H9 (cell line): ENCODE data around the gene PREPL. TPM values are rescaled to one million over a fixed set of nuclear protein-coding genes. Genes with fewer than 3 reads are reported as not detected.

Experiments
- DNase-seq: peaks from one replicate; pipeline ENCODE4 v3.0.0-alpha.2; 2017
- H2AFZ ChIP-seq: one replicate; pipeline ENCODE4 v1.6.1; 2013; ENCODE audit warnings: mild to moderate bottlenecking, low read length, control low read depth, moderate library complexity
- H2AK5ac ChIP-seq: 2 replicates; pipeline ENCODE4 v1.6.1; 2013; ENCODE audit warnings: low read length, control low read depth, mixed read lengths; ENCODE audit not compliant: insufficient read length
- H2BK120ac ChIP-seq: one replicate; pipeline ENCODE4 v1.6.1; 2013; ENCODE audit warnings: low read depth, mild to moderate bottlenecking, low read length, control low read depth, inconsistent platforms; ENCODE audit not compliant: poor library complexity, severe bottlenecking
- H2BK12ac ChIP-seq: 2 replicates; pipeline ENCODE4 v1.6.1; 2013; ENCODE audit warnings: low read length, control low read depth, mixed read lengths, low read depth; ENCODE audit not compliant: insufficient read length
- H2BK15ac ChIP-seq: 2 replicates; pipeline ENCODE4 v1.6.1; 2013; ENCODE audit warnings: low read depth, low read length, control low read depth
- H2BK20ac ChIP-seq: one replicate; pipeline ENCODE4 v1.6.1; 2013; ENCODE audit warnings: low read depth, mild to moderate bottlenecking, low read length, control low read depth, inconsistent platforms; ENCODE audit not compliant: poor library complexity, severe bottlenecking
- H2BK5ac ChIP-seq: 2 replicates; pipeline ENCODE4 v1.6.1; 2013; ENCODE audit warnings: low read length, control low read depth, mixed read lengths; ENCODE audit not compliant: insufficient read length
- H3K14ac ChIP-seq: 2 replicates; pipeline ENCODE4 v1.6.1; 2013; ENCODE audit warnings: low read length, control low read depth; ENCODE audit not compliant: insufficient read depth
- H3K18ac ChIP-seq: 2 replicates; pipeline ENCODE4 v1.6.1; 2013; ENCODE audit warnings: low read depth, mild to moderate bottlenecking, mixed read lengths, low read length, control low read depth; ENCODE audit not compliant: insufficient read length
- H3K23ac ChIP-seq: 2 replicates; pipeline ENCODE4 v1.6.1; 2013; ENCODE audit warnings: low read length, control low read depth, mixed read lengths, low read depth; ENCODE audit not compliant: insufficient read length
- H3K23me2 ChIP-seq: 2 replicates; pipeline ENCODE4 v1.6.1; 2013; ENCODE audit warnings: low read depth, mild to moderate bottlenecking, mixed read lengths, low read length, control low read depth; ENCODE audit not compliant: insufficient read length, poor library complexity, severe bottlenecking
- H3K27ac ChIP-seq: 2 replicates; pipeline ENCODE4 v1.5.1; 2013; ENCODE audit warnings: low read length, control low read depth, mixed read lengths, low read depth; ENCODE audit not compliant: insufficient read length
- H3K27me3 ChIP-seq: 2 replicates; pipeline ENCODE4 v1.6.1; 2013; ENCODE audit warnings: low read length, control low read depth, inconsistent platforms; ENCODE audit not compliant: insufficient read depth
- H3K4ac ChIP-seq: 2 replicates; pipeline ENCODE4 v1.6.1; 2013; ENCODE audit warnings: low read depth, mild to moderate bottlenecking, control low read depth, inconsistent platforms, low read length, moderate library complexity
- H3K4me1 ChIP-seq: 2 replicates; pipeline ENCODE4 v1.6.1; 2013; ENCODE audit warnings: low read length, control low read depth, inconsistent platforms; ENCODE audit not compliant: insufficient read depth
- H3K4me2 ChIP-seq: 2 replicates; pipeline ENCODE4 v1.6.1; 2013; ENCODE audit warnings: low read length, control low read depth, mixed read lengths; ENCODE audit not compliant: insufficient read length, insufficient read depth
- H3K56ac ChIP-seq: 2 replicates; pipeline ENCODE4 v1.6.1; 2013; ENCODE audit warnings: low read depth, mild to moderate bottlenecking, mixed read lengths, low read length, control low read depth; ENCODE audit not compliant: insufficient read length
- H3K79me1 ChIP-seq: 2 replicates; pipeline ENCODE4 v1.6.1; 2013; ENCODE audit warnings: low read depth, mild to moderate bottlenecking, moderate library complexity, low read length, control low read depth, inconsistent platforms; ENCODE audit not compliant: insufficient read depth, poor library complexity, severe bottlenecking
- H3K79me2 ChIP-seq: 2 replicates; pipeline ENCODE4 v1.6.1; 2013; ENCODE audit warnings: low read length, control low read depth, inconsistent platforms; ENCODE audit not compliant: insufficient read depth
- H3K9ac ChIP-seq: 2 replicates; pipeline ENCODE4 v1.6.1; 2013; ENCODE audit warnings: low read length, control low read depth, mixed read lengths; ENCODE audit not compliant: insufficient read length; ENCODE audit errors: extremely low read depth
- H3K9me3 ChIP-seq: one replicate; pipeline ENCODE4 v1.6.1; 2013; ENCODE audit warnings: low read depth, low read length, inconsistent platforms; ENCODE audit not compliant: control insufficient read depth
- H3T11ph ChIP-seq: one replicate; pipeline ENCODE4 v1.6.1; 2013; ENCODE audit warnings: mild to moderate bottlenecking, low read length, control low read depth, inconsistent platforms
- H4K20me1 ChIP-seq: one replicate; pipeline ENCODE4 v1.6.1; 2013; ENCODE audit not compliant: control insufficient read depth, insufficient read length, insufficient read depth
- H4K5ac ChIP-seq: 2 replicates; pipeline ENCODE4 v1.6.1; 2013; ENCODE audit warnings: low read depth, mild to moderate bottlenecking, mixed read lengths, low read length, control low read depth; ENCODE audit not compliant: insufficient read length
- H4K8ac ChIP-seq: replicated peaks from 2 replicates; pipeline ENCODE4 v1.6.1; 2013; ENCODE audit warnings: low read length, control low read depth, mixed read lengths, low read depth; ENCODE audit not compliant: insufficient read length
- H4K91ac ChIP-seq: 2 replicates; pipeline ENCODE4 v1.6.1; 2013; ENCODE audit warnings: low read depth, mild to moderate bottlenecking, moderate library complexity, mixed read lengths, low read length, control low read depth; ENCODE audit not compliant: insufficient read length
- H3K27ac Mint-ChIP-seq, 3 experiments: 2 replicates in 2 of 3; 3 replicates in 1 of 3; pipeline ENCODE4 v1.8.0; 2020 to 2021; ENCODE audit warnings: mixed read lengths in 3 of 3, mild to moderate bottlenecking in 1 of 3, moderate library complexity in 1 of 3
- H3K27me3 Mint-ChIP-seq: 2 replicates; pipeline ENCODE4 v1.8.0; 2021; ENCODE audit warnings: low read depth, mild to moderate bottlenecking, moderate library complexity, mixed read lengths
- H3K36me3 Mint-ChIP-seq, 3 experiments: 2 replicates in 2 of 3; 3 replicates in 1 of 3; pipeline ENCODE4 v1.8.0; 2020 to 2021; ENCODE audit warnings: low read depth in 3 of 3, mixed read lengths in 3 of 3; ENCODE audit not compliant: insufficient read depth in 1 of 3
- H3K4me1 Mint-ChIP-seq, 2 experiments: 2 replicates each; pipeline ENCODE4 v1.8.0; 2020; ENCODE audit warnings: mixed read lengths in 2 of 2
- H3K4me3 Mint-ChIP-seq, 2 experiments: 2 replicates in 1 of 2; 3 replicates in 1 of 2; pipeline ENCODE4 v1.8.0; 2020 to 2021; ENCODE audit warnings: mild to moderate bottlenecking in 2 of 2, mixed read lengths in 2 of 2, moderate library complexity in 1 of 2
- H3K9me3 Mint-ChIP-seq, 2 experiments: 2 replicates in 1 of 2; 3 replicates in 1 of 2; pipeline ENCODE4 v1.8.0; 2020; ENCODE audit warnings: mild to moderate bottlenecking in 2 of 2, mixed read lengths in 2 of 2, moderate library complexity in 1 of 2
- WGBS: extraction: QIAGEN DNeasy Blood & Tissue Kit; methylation state at CpG from one replicate; pipeline ENCODE4 v1.1.7; 2013; ENCODE audit warnings: missing lambda C conversion rate, low lambda C conversion rate, mixed read lengths; ENCODE audit not compliant: insufficient read length; ENCODE audit errors: extremely low coverage; 5-methylcytosine and 5-hydroxymethylcytosine counted together
- total RNA-seq: library from RNA; stranded (reverse); gene quantifications from 2 replicates; pipeline ENCODE4 v1.2.1, GENCODE V29; 2021
- TF ChIP-seq, protein P1 (sequence below): fragments of 200-600 bp; sonication (generic); conservative IDR thresholded peaks from 3 replicates; pipeline ENCODE4 v1.8.0; 2021; ENCODE audit warnings: antibody characterized with exemption, mild to moderate bottlenecking

Gene PREPL
- total RNA-seq, 1 experiment from 2014 or later, result 30.1 TPM

DNA sequence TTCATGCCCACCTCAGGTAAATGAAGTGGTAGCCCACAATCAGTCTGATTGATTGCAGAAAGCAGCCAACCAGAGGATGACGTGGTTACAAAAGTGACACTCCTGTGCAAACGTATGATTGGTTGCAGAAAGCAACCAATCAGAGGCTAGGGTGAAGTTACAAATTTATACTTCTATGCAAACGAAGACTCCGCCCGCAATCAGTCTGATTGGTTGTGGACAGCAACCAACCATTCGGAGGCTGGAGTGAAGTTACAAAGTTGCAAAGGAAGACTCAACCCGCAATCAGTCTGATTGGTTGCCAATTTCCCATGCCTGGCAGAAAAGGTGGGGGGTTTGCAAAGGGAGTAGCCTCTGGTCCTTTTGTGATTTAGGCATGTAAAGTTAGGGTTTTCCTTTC, 90.0 kb downstream of the PREPL start:
- Histone ChIP-seq H3K4me2 (no peak overlapping the region), H3K79me2 (no peaks in the 10 kb centered on the region), H4K8ac (no peak overlapping the region), H2AK5ac (no peak overlapping the region), H4K91ac (no peak overlapping the region), H3K79me1 (no peaks in the 10 kb centered on the region), H4K20me1 (no peaks in the 10 kb centered on the region), H3K56ac (no peak overlapping the region), H3K23me2 (no peaks in the 10 kb centered on the region), H3K27ac (no peak overlapping the region), H2BK120ac (no peak overlapping the region), H3K9ac (no peak overlapping the region), H3K27me3 (no peaks in the 10 kb centered on the region), H2BK5ac (no peak overlapping the region), H2BK12ac (no peak overlapping the region), H2BK20ac (no peak overlapping the region), H3K23ac (no peak overlapping the region), H2AFZ (no peak overlapping the region), H3T11ph (no peak overlapping the region), H3K9me3 (no peaks in the 10 kb centered on the region), H3K14ac (no peak overlapping the region), H2BK15ac (no peak overlapping the region), H3K4ac (no peak overlapping the region), H3K18ac (no peak overlapping the region), H4K5ac (no peak overlapping the region), H3K4me1 (no peaks in the 10 kb centered on the region)
- TF ChIP-seq, protein P1, sequence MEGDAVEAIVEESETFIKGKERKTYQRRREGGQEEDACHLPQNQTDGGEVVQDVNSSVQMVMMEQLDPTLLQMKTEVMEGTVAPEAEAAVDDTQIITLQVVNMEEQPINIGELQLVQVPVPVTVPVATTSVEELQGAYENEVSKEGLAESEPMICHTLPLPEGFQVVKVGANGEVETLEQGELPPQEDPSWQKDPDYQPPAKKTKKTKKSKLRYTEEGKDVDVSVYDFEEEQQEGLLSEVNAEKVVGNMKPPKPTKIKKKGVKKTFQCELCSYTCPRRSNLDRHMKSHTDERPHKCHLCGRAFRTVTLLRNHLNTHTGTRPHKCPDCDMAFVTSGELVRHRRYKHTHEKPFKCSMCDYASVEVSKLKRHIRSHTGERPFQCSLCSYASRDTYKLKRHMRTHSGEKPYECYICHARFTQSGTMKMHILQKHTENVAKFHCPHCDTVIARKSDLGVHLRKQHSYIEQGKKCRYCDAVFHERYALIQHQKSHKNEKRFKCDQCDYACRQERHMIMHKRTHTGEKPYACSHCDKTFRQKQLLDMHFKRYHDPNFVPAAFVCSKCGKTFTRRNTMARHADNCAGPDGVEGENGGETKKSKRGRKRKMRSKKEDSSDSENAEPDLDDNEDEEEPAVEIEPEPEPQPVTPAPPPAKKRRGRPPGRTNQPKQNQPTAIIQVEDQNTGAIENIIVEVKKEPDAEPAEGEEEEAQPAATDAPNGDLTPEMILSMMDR, result no peak
- WGBS, result no CpG with 5 or more reads among the region's 7 CpGs
- Mint-ChIP-seq H3K4me1 (peaks cover 12 to 16% of the 10 kb centered on the region in 2 experiments), H3K27me3 (no peaks in the 10 kb centered on the region; the same call in 1 of the 2 replicates), H3K36me3 (no peaks in the 10 kb centered on the region), H3K27ac (no peak overlapping the region), H3K9me3 (no peaks in the 10 kb centered on the region), H3K4me3 (no peak overlapping the region)
- DNase-seq, result no peak
